GM21825 (cell line): Measurements from ENCODE around the gene CX3CL1.
"Not testable (repeated sequence)": the region's sequence is repeated elsewhere in the genome, so short reads cannot be mapped to it uniquely, and the experiment has no call there.

Experiments
- ATAC-seq: cut with Tn5 transposase; IDR thresholded peaks from one replicate; pipeline ENCODE4 v1.9.1; 2021; ENCODE audit warnings: mild to moderate bottlenecking, moderate library complexity; ENCODE audit not compliant: unreplicated experiment

The CX3CL1 gene

GRCh38 chr16:57381791-57382534, 9.7 kb downstream of the CX3CL1 start:
- ATAC-seq, result no peak

- ATAC-seq, result no peak
Observed at GRCh38 chr16:57382535-57383275, 10.4 kb downstream of the CX3CL1 start.

GRCh38 chr16:57383276-57384247, 11.3 kb downstream of the CX3CL1 start:
- no peak for ATAC-seq

- no peak for ATAC-seq
Observed at GRCh38 chr16:57384248-57385070, 12.2 kb downstream of the CX3CL1 start.

- no peak for ATAC-seq
Observed at GRCh38 chr16:57385083-57385482, 12.8 kb downstream of the CX3CL1 start.

- ATAC-seq, result no peak
Observed at GRCh38 chr16:57386381-57386951, 14.2 kb downstream of the CX3CL1 start.

- no peak for ATAC-seq
Observed at GRCh38 chr16:57387598-57388354, 15.5 kb downstream of the CX3CL1 start.

- no peak for ATAC-seq
Observed at GRCh38 chr16:57388359-57389086, 16.2 kb downstream of the CX3CL1 start.

GRCh38 chr16:57389087-57389468, 16.8 kb downstream of the CX3CL1 start:
- ATAC-seq, result no peak

- ATAC-seq, result no peak
Observed at GRCh38 chr16:57390636-57391295, 18.5 kb downstream of the CX3CL1 start.

- ATAC-seq, result no peak
Observed at GRCh38 chr16:57391300-57391699, 19.0 kb downstream of the CX3CL1 start.

GRCh38 chr16:57391708-57392107, 19.4 kb downstream of the CX3CL1 start:
- no peak for ATAC-seq

GRCh38 chr16:57392694-57393093, 20.4 kb downstream of the CX3CL1 start:
- no peak for ATAC-seq

GRCh38 chr16:57394444-57394843, 22.2 kb downstream of the CX3CL1 start:
- ATAC-seq, result no peak

- no peak for ATAC-seq
Observed at GRCh38 chr16:57395026-57395425, 22.7 kb downstream of the CX3CL1 start.

GRCh38 chr16:57396786-57397185, 24.5 kb downstream of the CX3CL1 start:
- no peak for ATAC-seq

- ATAC-seq, result not testable (repeated sequence)
Observed at GRCh38 chr16:57397493-57397892, 25.2 kb downstream of the CX3CL1 start.
